K562 (cell line): ENCODE measurements around the gene GUCA1A. TPM values are rescaled to one million over a fixed set of nuclear protein-coding genes. Genes with fewer than 3 reads are reported as not detected.

Experiments
- E2F4 ChIP-seq: sonication (generic); formaldehyde crosslinking; IDR thresholded peaks from 2 replicates; pipeline ENCODE4 v1.8.0; 2022; ENCODE audit warnings: mild to moderate bottlenecking, low read depth, missing genetic modification reagents
- FOXA3 ChIP-seq, 2 experiments: fragments of 450-650 bp in 1 of 2; sonication (generic) in 1 of 2; formaldehyde crosslinking; IDR thresholded peaks in 1 of 2; conservative IDR thresholded peaks in 1 of 2; 2 replicates each; pipeline versions ENCODE4 v1.4.0 to v1.8.0; 2020 to 2022; ENCODE audit warnings: mild to moderate bottlenecking in 2 of 2, missing genetic modification reagents in 1 of 2
- RBFOX2 ChIP-seq: fragments of 200-400 bp; formaldehyde crosslinking; IDR thresholded peaks from 2 replicates; pipeline ENCODE4 v1.6.1; 2017; ENCODE audit warnings: low read depth, mild to moderate bottlenecking, low read length, moderate library complexity
- SIN3A ChIP-seq, 2 experiments: fragments of 150-350 bp in 1 of 2; IDR thresholded peaks; 2 replicates each; pipeline ENCODE4 v1.6.1; 2011 to 2016; ENCODE audit warnings: borderline replicate concordance in 2 of 2, low read depth in 2 of 2, low read length in 2 of 2, mild to moderate bottlenecking in 2 of 2, moderate library complexity in 2 of 2; ENCODE audit not compliant: control insufficient read depth in 1 of 2
- SLC30A9 ChIP-seq: fragments of 250-450 bp; sonication (Bioruptor Pico); IDR thresholded peaks from 2 replicates; pipeline ENCODE4 v1.8.0; 2022; ENCODE audit warnings: mild to moderate bottlenecking, moderate library complexity
- USF2 ChIP-seq: sonication (generic); formaldehyde crosslinking; IDR thresholded peaks from 2 replicates; pipeline ENCODE4 v1.5.0; 2020; ENCODE audit warnings: missing genetic modification reagents
- ZNF280B ChIP-seq: fragments of 250-450 bp; sonication (Bioruptor Pico); IDR thresholded peaks from 2 replicates; pipeline ENCODE4 v1.5.1; 2021; ENCODE audit warnings: mild to moderate bottlenecking
- ZNF347 ChIP-seq: fragments of 450-650 bp; formaldehyde crosslinking; IDR thresholded peaks from 2 replicates; pipeline ENCODE4 v1.4.0; 2020; ENCODE audit warnings: low read depth, mild to moderate bottlenecking, moderate library complexity
- ZNF699 ChIP-seq: fragments of 250-450 bp; sonication (Bioruptor Pico); IDR thresholded peaks from 2 replicates; pipeline ENCODE4 v1.8.0; 2021; ENCODE audit warnings: mild to moderate bottlenecking, moderate library complexity; ENCODE audit not compliant: insufficient replicate concordance
- polyA plus RNA-seq, 8 experiments: library from polyadenylated mRNA; depleted of rRNA in 4 of 8; stranded (reverse) in 5 of 8; unstranded in 3 of 8; fragments of >200 nt; fragmentation: Nextera tagmentation in 2 of 8; fragmentation: Illumina TruSeq in 1 of 8; extraction: Ambion mirVana in 2 of 8; extraction: Trizol in 1 of 8; gene quantifications; 2 replicates each; pipeline versions ENCODE4 v1.2.1 to v1.2.3, GENCODE V29; 2011 to 2014; ENCODE audit warnings: inconsistent platforms in 1 of 8, missing spikeins in 1 of 8
- total RNA-seq, 7 experiments: library from RNA; depleted of rRNA in 6 of 7; stranded (reverse); fragments of >200 nt in 6 of 7; fragmentation: Illumina TruSeq in 2 of 7; extraction: Trizol in 2 of 7; gene quantifications; 2 replicates each; pipeline versions ENCODE4 v1.2.1 to v1.2.3, GENCODE V29; 2011 to 2021; ENCODE audit warnings: low replicate concordance in 1 of 7
- TF ChIP-seq, protein P1 (sequence below): fragments of 250-450 bp; sonication (Bioruptor Pico); IDR thresholded peaks from 2 replicates; pipeline ENCODE4 v1.8.0; 2022; ENCODE audit warnings: moderate library complexity, mild to moderate bottlenecking, inconsistent platforms

Gene GUCA1A
- total and polyA plus RNA-seq, 9 of the 15 experiments (the other 6 are each of a cell fraction or from before 2014, with no cell fraction given): not detected

DNA sequence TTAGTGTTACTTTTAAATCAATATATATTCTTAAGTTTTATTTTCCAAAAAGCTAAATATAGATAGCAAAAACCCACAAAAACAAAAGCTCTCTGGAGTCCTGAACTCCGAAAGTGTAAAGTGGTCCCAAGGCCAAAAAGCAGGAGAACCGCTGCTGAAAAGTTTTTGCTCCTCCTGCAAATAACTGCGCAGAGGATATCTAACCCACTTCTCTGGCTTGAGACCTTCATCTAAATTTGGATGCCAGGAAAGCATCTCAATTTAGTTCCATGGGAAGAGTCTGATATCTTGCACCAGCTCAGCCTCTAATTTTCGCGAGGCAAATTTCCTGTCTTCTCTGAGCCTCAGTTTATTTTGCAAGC, 44.0 kb downstream of the GUCA1A start (continued):
- no peak for TF ChIP-seq SLC30A9 (CRISPR knock-in tag)
- no peak for TF ChIP-seq USF2 (CRISPR knock-in tag)
- TF ChIP-seq E2F4 (CRISPR knock-in tag): no peak
- no peak for TF ChIP-seq ZNF280B
- TF ChIP-seq RBFOX2: no peak
- TF ChIP-seq, protein P1, sequence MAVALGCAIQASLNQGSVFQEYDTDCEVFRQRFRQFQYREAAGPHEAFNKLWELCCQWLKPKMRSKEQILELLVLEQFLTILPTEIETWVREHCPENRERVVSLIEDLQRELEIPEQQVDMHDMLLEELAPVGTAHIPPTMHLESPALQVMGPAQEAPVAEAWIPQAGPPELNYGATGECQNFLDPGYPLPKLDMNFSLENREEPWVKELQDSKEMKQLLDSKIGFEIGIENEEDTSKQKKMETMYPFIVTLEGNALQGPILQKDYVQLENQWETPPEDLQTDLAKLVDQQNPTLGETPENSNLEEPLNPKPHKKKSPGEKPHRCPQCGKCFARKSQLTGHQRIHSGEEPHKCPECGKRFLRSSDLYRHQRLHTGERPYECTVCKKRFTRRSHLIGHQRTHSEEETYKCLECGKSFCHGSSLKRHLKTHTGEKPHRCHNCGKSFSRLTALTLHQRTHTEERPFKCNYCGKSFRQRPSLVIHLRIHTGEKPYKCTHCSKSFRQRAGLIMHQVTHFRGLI: no peak
- 0 out of 4 replicates have a peak, but pooled peaks of 1 of the 2 experiments have one; percentile 3 for TF ChIP-seq FOXA3 (CRISPR knock-in tag; conservative IDR thresholded peaks at IDR 0.05 in 1 of 2, IDR thresholded peaks at IDR 0.05 in 1 of 2)
- TF ChIP-seq ZNF347 (CRISPR knock-in tag): no peak
- TF ChIP-seq ZNF699 (CRISPR knock-in tag): no peak
- TF ChIP-seq SIN3A (IDR thresholded peaks at IDR 0.05; ENCODE audit: borderline replicate concordance in 2 of 2, control insufficient read depth in 1 of 2, low read depth in 2 of 2, low read length in 2 of 2): peak in 1 of 2 experiments; percentile 25; a peak in 1 of 4 replicates
- TF ChIP-seq, all 486 proteins: peak for 5
